HepG2 (cell line): ENCODE measurements around the gene CYBC1. TPM values are rescaled to one million over a fixed set of nuclear protein-coding genes. Genes with fewer than 3 reads are reported as not detected.

Experiments
- ATAC-seq: fragments of 200-7000 bp; cut with Tn5 transposase; 3 replicates; pipeline ENCODE4 v1.9.1; 2020; ENCODE audit warnings: mild to moderate bottlenecking, moderate library complexity
- BruUV-seq: library from RNA; stranded (reverse); fragments of 400-500 nt; replicated peaks from 2 replicates; lab custom pipeline; 2021; lab: Mats Ljungman, UMichigan
- CTCF ChIA-PET: fragments of 300-600 bp; formaldehyde crosslinking; extraction: SDS; loops from one replicate; lab custom pipeline; 2021; ENCODE audit warnings: low total read pairs, inconsistent platforms, low intra/inter-chr PET ratio; lab: Yijun Ruan, JAX
- POLR2A ChIA-PET: fragments of 350-600 bp; sonication (Branson Sonifier 250); formaldehyde crosslinking; loops from one replicate; lab custom pipeline; 2020; ENCODE audit warnings: antibody characterized with exemption, inconsistent platforms; lab: Yijun Ruan, JAX
- DNase-seq: peaks from one replicate; pipeline ENCODE4 v3.0.0-alpha.2; 2015; ENCODE audit warnings: low spot score
- FAIRE-seq: peaks from 3 replicates; lab custom pipeline; 2011; peaks lifted over from hg19 to GRCh38; lab: Jason Lieb, UNC
- H2AFZ ChIP-seq: one replicate; pipeline ENCODE4 v1.6.1; 2011; ENCODE audit warnings: low read length, inconsistent platforms
- H3K27ac ChIP-seq: fragments of 300-600 bp; 3 replicates; pipeline ENCODE4 v1.8.0; 2011; ENCODE audit warnings: mixed run types, mild to moderate bottlenecking, mixed read lengths, low read length, inconsistent platforms; ENCODE audit not compliant: insufficient read depth; ENCODE audit errors: extremely low read length
- H3K27me3 ChIP-seq, 2 experiments: fragments of 200-600 bp in 1 of 2; 2 replicates in 1 of 2; 3 replicates in 1 of 2; pipeline versions ENCODE4 v1.6.0 to v1.8.0; 2011; ENCODE audit warnings: low read length in 2 of 2, mild to moderate bottlenecking in 2 of 2, moderate library complexity in 2 of 2, inconsistent platforms in 1 of 2; ENCODE audit not compliant: insufficient read depth in 2 of 2, control insufficient read depth in 1 of 2
- H3K36me3 ChIP-seq, 2 experiments: fragments of 200-600 bp in 1 of 2; replicated peaks in 1 of 2; 2 replicates in 1 of 2; 3 replicates in 1 of 2; pipeline versions ENCODE4 v1.5.1 to v1.8.0; 2011; ENCODE audit warnings: low read length in 2 of 2, inconsistent platforms in 1 of 2; ENCODE audit not compliant: insufficient read depth in 2 of 2, control insufficient read depth in 1 of 2
- H3K4me1 ChIP-seq: 2 replicates; pipeline ENCODE4 v1.5.1; 2012; ENCODE audit warnings: low read length, inconsistent platforms; ENCODE audit not compliant: insufficient read depth
- H3K4me2 ChIP-seq: 2 replicates; pipeline ENCODE4 v1.6.0; 2011; ENCODE audit warnings: low read depth, low read length, inconsistent platforms
- H3K4me3 ChIP-seq, 3 experiments: fragments of 200-600 bp in 1 of 3; sonication (generic), shearing (Covaris generic) in 1 of 3; replicated peaks in 1 of 3; 2 replicates each; pipeline ENCODE4 v1.5.1; 2011 to 2016; ENCODE audit warnings: low read length in 3 of 3, inconsistent platforms in 2 of 3, low read depth in 2 of 3, mild to moderate bottlenecking in 2 of 3, control low read depth in 1 of 3, mixed read lengths in 1 of 3; ENCODE audit not compliant: insufficient read depth in 1 of 3
- H3K79me2 ChIP-seq: one replicate; pipeline ENCODE4 v1.6.1; 2011; ENCODE audit warnings: low read length, inconsistent platforms; ENCODE audit not compliant: insufficient read depth
- H3K9ac ChIP-seq: 2 replicates; pipeline ENCODE4 v1.6.0; 2011; ENCODE audit warnings: mild to moderate bottlenecking, low read depth, low read length, inconsistent platforms; ENCODE audit not compliant: insufficient read depth
- H3K9me3 ChIP-seq: 2 replicates; pipeline ENCODE4 v1.5.1; 2012; ENCODE audit warnings: mild to moderate bottlenecking, low read length
- H4K20me1 ChIP-seq: 2 replicates; pipeline ENCODE4 v1.6.0; 2011; ENCODE audit warnings: inconsistent platforms, mild to moderate bottlenecking, low read length, moderate library complexity; ENCODE audit not compliant: insufficient read depth
- FOSL2 ChIP-seq: sonication (generic); formaldehyde crosslinking; IDR thresholded peaks from 2 replicates; pipeline ENCODE4 v1.4.0; 2020; ENCODE audit warnings: missing genetic modification reagents
- GZF1 ChIP-seq: sonication (generic); formaldehyde crosslinking; IDR thresholded peaks from 2 replicates; pipeline ENCODE4 v1.5.1; 2020; ENCODE audit warnings: mild to moderate bottlenecking, missing genetic modification reagents
- IRF2 ChIP-seq: IDR thresholded peaks from 2 replicates; pipeline ENCODE4 v1.6.1; 2018; ENCODE audit warnings: missing genetic modification reagents, missing compliant biosample characterization
- MIER2 ChIP-seq: IDR thresholded peaks from 2 replicates; pipeline ENCODE4 v1.6.1; 2016; ENCODE audit warnings: missing biosample characterization, missing genetic modification reagents
- NR2F2 ChIP-seq: IDR thresholded peaks from 2 replicates; pipeline ENCODE4 v1.6.1; 2012; ENCODE audit warnings: low read depth, inconsistent platforms, borderline replicate concordance
- POLR2AphosphoS5 ChIP-seq: IDR thresholded peaks from 2 replicates; pipeline ENCODE4 v1.6.1; 2012; ENCODE audit warnings: low read depth, low read length
- RBFOX2 ChIP-seq: fragments of 200-400 bp; formaldehyde crosslinking; IDR thresholded peaks from 2 replicates; pipeline ENCODE4 v1.6.1; 2017; ENCODE audit warnings: low read depth, mild to moderate bottlenecking, low read length
- SNRNP70 ChIP-seq: fragments of 200-400 bp; formaldehyde crosslinking; IDR thresholded peaks from 2 replicates; pipeline ENCODE4 v1.6.1; 2017; ENCODE audit warnings: mild to moderate bottlenecking, low read depth, low read length, moderate library complexity
- SP140L ChIP-seq: sonication (generic); formaldehyde crosslinking; IDR thresholded peaks from 2 replicates; pipeline ENCODE4 v1.4.0; 2020; ENCODE audit warnings: missing genetic modification reagents, borderline replicate concordance
- TOPORS ChIP-seq: sonication (generic); formaldehyde crosslinking; IDR thresholded peaks from 2 replicates; pipeline ENCODE4 v1.8.0; 2023; ENCODE audit warnings: mild to moderate bottlenecking, missing genetic modification reagents
- ZNF264 ChIP-seq: sonication (generic); formaldehyde crosslinking; IDR thresholded peaks from 2 replicates; pipeline ENCODE4 v1.4.0; 2020; ENCODE audit warnings: missing genetic modification reagents
- ZNF468 ChIP-seq: sonication (generic); formaldehyde crosslinking; IDR thresholded peaks from 2 replicates; pipeline ENCODE4 v1.8.0; 2022; ENCODE audit warnings: mild to moderate bottlenecking, moderate library complexity, missing genetic modification reagents
- ZNF552 ChIP-seq: sonication (generic); formaldehyde crosslinking; IDR thresholded peaks from 2 replicates; pipeline ENCODE4 v1.9.0; 2022; ENCODE audit warnings: missing genetic modification reagents, mild to moderate bottlenecking, borderline replicate concordance
- ZNF563 ChIP-seq: sonication (generic); formaldehyde crosslinking; IDR thresholded peaks from 2 replicates; pipeline ENCODE4 v1.8.0; 2022; ENCODE audit warnings: mild to moderate bottlenecking, moderate library complexity, missing genetic modification reagents
- ZNF644 ChIP-seq: IDR thresholded peaks from 2 replicates; pipeline ENCODE4 v1.6.1; 2016; ENCODE audit warnings: low read depth
- ZNF790 ChIP-seq: sonication (generic); formaldehyde crosslinking; IDR thresholded peaks from 2 replicates; pipeline ENCODE4 v1.8.0; 2022; ENCODE audit warnings: missing genetic modification reagents, mild to moderate bottlenecking, borderline replicate concordance
- ZNF879 ChIP-seq: sonication (generic); formaldehyde crosslinking; IDR thresholded peaks from 2 replicates; pipeline ENCODE4 v1.8.1; 2023; ENCODE audit warnings: missing genetic modification reagents
- WGBS: methylation state at CpG from one replicate; pipeline ENCODE4 v1.1.6; 2017; ENCODE audit warnings: low lambda C conversion rate; 5-methylcytosine and 5-hydroxymethylcytosine counted together
- in situ Hi-C: cut with HindIII; loops from 2 replicates; pipeline ENCODE4 v1.10.0; 2017; ENCODE audit warnings: low pct_unique_long_range_greater_than_20kb; ENCODE audit not compliant: extremely low pct_ligation_motif_present
- intact Hi-C: fragments of 100-400 bp; cut with micrococcal nuclease; formaldehyde crosslinking; loops from one replicate; pipeline ENCODE4 v1.10.0; 2022; ENCODE audit not compliant: unreplicated experiment
- polyA plus RNA-seq, 8 experiments: library from polyadenylated mRNA; depleted of rRNA in 3 of 8; stranded (reverse) in 7 of 8; unstranded in 1 of 8; fragments of >200 nt; fragmentation: Illumina TruSeq in 4 of 8; extraction: Trizol in 4 of 8; gene quantifications; 2 replicates each; pipeline versions ENCODE4 v1.2.1 to v1.2.3, GENCODE V29; 2011 to 2016; ENCODE audit warnings: low read depth in 4 of 8, missing spikeins in 1 of 8, mixed read lengths in 1 of 8; ENCODE audit not compliant: insufficient read depth in 1 of 8
- total RNA-seq, 5 experiments: library from RNA; depleted of rRNA; stranded (reverse); fragments of >200 nt; fragmentation: Illumina TruSeq; extraction: Trizol; gene quantifications; 2 replicates each; pipeline ENCODE4 v1.2.3, GENCODE V29; 2016; ENCODE audit warnings: low read depth in 1 of 5
- TF ChIP-seq, protein P1 (sequence below): sonication (generic); formaldehyde crosslinking; IDR thresholded peaks from 2 replicates; pipeline ENCODE4 v1.5.0; 2020; ENCODE audit warnings: missing genetic modification reagents
- TF ChIP-seq, protein P2 (sequence below): sonication (generic); formaldehyde crosslinking; conservative IDR thresholded peaks from 2 replicates; pipeline ENCODE4 v1.8.1; 2023; ENCODE audit warnings: missing genetic modification reagents
- TF ChIP-seq, protein P3 (sequence below): sonication (generic); formaldehyde crosslinking; IDR thresholded peaks from 2 replicates; pipeline ENCODE4 v1.5.0; 2020; ENCODE audit warnings: missing genetic modification reagents

The CYBC1 gene
- total and polyA plus RNA-seq, 2 of the 13 experiments (the other 11 are each of a cell fraction or from before 2014, with no cell fraction given) = 43.4 to 44.1 TPM

DNA sequence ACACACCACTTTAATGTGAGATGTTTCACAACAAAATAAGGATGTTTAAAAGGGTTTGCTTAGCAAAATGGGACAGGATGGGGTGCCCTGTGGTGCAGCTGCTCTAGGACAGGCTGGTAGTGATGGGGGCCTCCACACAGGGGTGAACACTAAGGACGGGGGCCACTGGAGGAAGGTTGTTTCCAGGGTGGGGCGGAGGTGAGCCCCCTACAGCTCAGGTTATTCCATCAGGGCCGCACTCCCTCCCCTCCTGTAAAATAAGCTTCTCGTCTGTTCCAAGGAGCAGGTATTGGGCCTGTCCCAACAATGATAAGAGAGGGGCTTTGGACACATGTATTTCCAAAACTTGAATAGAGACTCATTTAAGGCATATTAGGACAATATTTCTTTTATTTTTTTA, 34.3 kb downstream of the CYBC1 start (continued):
- TF ChIP-seq, protein P1, sequence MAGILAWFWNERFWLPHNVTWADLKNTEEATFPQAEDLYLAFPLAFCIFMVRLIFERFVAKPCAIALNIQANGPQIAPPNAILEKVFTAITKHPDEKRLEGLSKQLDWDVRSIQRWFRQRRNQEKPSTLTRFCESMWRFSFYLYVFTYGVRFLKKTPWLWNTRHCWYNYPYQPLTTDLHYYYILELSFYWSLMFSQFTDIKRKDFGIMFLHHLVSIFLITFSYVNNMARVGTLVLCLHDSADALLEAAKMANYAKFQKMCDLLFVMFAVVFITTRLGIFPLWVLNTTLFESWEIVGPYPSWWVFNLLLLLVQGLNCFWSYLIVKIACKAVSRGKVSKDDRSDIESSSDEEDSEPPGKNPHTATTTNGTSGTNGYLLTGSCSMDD (CRISPR knock-in tag) = no peak
- TF ChIP-seq ZNF879 (CRISPR knock-in tag) (no peak), MIER2 (CRISPR knock-in tag) (no peak), ZNF264 (CRISPR knock-in tag) (no peak), IRF2 (CRISPR knock-in tag) (no peak), SNRNP70 (no peak), ZNF644 (CRISPR knock-in tag) (no peak), TOPORS (CRISPR knock-in tag) (no peak), ZNF552 (CRISPR knock-in tag) (no peak), SP140L (CRISPR knock-in tag) (no peak)
- TF ChIP-seq, protein P2, sequence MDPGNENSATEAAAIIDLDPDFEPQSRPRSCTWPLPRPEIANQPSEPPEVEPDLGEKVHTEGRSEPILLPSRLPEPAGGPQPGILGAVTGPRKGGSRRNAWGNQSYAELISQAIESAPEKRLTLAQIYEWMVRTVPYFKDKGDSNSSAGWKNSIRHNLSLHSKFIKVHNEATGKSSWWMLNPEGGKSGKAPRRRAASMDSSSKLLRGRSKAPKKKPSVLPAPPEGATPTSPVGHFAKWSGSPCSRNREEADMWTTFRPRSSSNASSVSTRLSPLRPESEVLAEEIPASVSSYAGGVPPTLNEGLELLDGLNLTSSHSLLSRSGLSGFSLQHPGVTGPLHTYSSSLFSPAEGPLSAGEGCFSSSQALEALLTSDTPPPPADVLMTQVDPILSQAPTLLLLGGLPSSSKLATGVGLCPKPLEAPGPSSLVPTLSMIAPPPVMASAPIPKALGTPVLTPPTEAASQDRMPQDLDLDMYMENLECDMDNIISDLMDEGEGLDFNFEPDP = no peak

DNA sequence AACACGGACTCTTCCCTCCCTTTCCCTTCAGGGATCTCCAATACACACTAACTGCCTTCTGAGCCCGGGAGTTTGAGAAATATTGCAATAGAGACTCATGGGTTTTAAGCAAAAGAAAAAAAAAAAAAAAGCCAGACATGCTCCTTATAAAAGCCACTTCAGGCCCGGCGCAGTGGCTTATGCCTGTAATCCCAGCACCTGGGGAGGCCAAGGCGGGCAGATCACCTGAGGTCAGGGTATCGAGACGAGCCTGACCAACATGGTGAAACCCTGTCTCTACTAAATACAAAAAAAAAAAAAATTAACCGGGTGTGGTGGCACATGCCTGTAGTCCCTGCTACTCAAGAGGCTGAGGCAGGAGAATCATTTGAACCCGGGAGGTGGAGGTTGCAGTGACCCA, 34.8 kb downstream of the CYBC1 start:
- CTCF ChIA-PET = interaction anchor here (5.0 kb wide), 1 partner anchor 63 kb away, joined by 41 read pairs; no protein-coding TSS in a partner anchor
- H2AFZ ChIP-seq = no peak overlapping the region
- H3K4me2 ChIP-seq = no peak overlapping the region
- FAIRE-seq (no peak), ATAC-seq (no peak), DNase-seq (no peak)
- H3K4me3 ChIP-seq = no peak overlapping the region
- peaks cover 2 to 20% of the 10 kb centered on the region in 2 experiments; a peak in 3 of 5 replicates for H3K36me3 ChIP-seq
- no peaks in the 10 kb centered on the region; a peak in 1 of 5 replicates for H3K27me3 ChIP-seq
- no TSS peak for BruUV-seq
- no peaks in the 10 kb centered on the region for H3K9me3 ChIP-seq
- no peak overlapping the region for H3K27ac ChIP-seq
- 95% methylated on average over 9 of the region's 9 CpGs for WGBS
- POLR2A ChIA-PET = interaction anchor here (0.6 kb wide), 1 partner anchor 79 kb away, joined by 3 read pairs; no protein-coding TSS in a partner anchor
- in situ Hi-C loops = no loop called here
- H3K4me1 ChIP-seq = peaks cover 38% of the 10 kb centered on the region
- H3K9ac ChIP-seq = no peak overlapping the region
- H4K20me1 ChIP-seq = peaks cover 22% of the 10 kb centered on the region; the same call in 1 of the 2 replicates
- intact Hi-C loops = no loop called here
- TF ChIP-seq GZF1 (CRISPR knock-in tag) = no peak
- no peak for TF ChIP-seq ZNF790 (CRISPR knock-in tag)
- TF ChIP-seq TOPORS (CRISPR knock-in tag) = no peak
- TF ChIP-seq NR2F2 = no peak
- TF ChIP-seq FOSL2 (CRISPR knock-in tag) = no peak
- TF ChIP-seq, protein P3, sequence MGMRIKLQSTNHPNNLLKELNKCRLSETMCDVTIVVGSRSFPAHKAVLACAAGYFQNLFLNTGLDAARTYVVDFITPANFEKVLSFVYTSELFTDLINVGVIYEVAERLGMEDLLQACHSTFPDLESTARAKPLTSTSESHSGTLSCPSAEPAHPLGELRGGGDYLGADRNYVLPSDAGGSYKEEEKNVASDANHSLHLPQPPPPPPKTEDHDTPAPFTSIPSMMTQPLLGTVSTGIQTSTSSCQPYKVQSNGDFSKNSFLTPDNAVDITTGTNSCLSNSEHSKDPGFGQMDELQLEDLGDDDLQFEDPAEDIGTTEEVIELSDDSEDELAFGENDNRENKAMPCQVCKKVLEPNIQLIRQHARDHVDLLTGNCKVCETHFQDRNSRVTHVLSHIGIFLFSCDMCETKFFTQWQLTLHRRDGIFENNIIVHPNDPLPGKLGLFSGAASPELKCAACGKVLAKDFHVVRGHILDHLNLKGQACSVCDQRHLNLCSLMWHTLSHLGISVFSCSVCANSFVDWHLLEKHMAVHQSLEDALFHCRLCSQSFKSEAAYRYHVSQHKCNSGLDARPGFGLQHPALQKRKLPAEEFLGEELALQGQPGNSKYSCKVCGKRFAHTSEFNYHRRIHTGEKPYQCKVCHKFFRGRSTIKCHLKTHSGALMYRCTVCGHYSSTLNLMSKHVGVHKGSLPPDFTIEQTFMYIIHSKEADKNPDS (CRISPR knock-in tag) = no peak
- TF ChIP-seq POLR2AphosphoS5 = no peak
- no peak for TF ChIP-seq RBFOX2
- no peak for TF ChIP-seq ZNF563 (CRISPR knock-in tag)
- no peak for TF ChIP-seq ZNF468 (CRISPR knock-in tag)
- H3K79me2 ChIP-seq = peaks cover 8% of the 10 kb centered on the region
